Ishikawa (cell line): Measurements from ENCODE around the gene TMCC1.

Source experiments
- CREB1 ChIP-seq: IDR thresholded peaks from 2 replicates; pipeline ENCODE4 v1.6.1; 2012; ENCODE audit warnings: low read depth
- EGR1 ChIP-seq: IDR thresholded peaks from 2 replicates; pipeline ENCODE4 v1.6.1; 2012
- EP300 ChIP-seq: IDR thresholded peaks from 2 replicates; pipeline ENCODE4 v1.6.1; 2012; ENCODE audit warnings: borderline replicate concordance
- FOXM1 ChIP-seq: IDR thresholded peaks from 2 replicates; pipeline ENCODE4 v1.6.1; 2012; ENCODE audit warnings: low read depth, borderline replicate concordance
- MAX ChIP-seq: IDR thresholded peaks from 2 replicates; pipeline ENCODE4 v1.6.1; 2012
- NFIC ChIP-seq: IDR thresholded peaks from 2 replicates; pipeline ENCODE4 v1.6.1; 2012
- RAD21 ChIP-seq: IDR thresholded peaks from 2 replicates; pipeline ENCODE4 v1.6.1; 2012; ENCODE audit warnings: low read depth
- REST ChIP-seq: IDR thresholded peaks from 2 replicates; pipeline ENCODE4 v1.6.1; 2012; ENCODE audit warnings: low read depth, mild to moderate bottlenecking
- TAF1 ChIP-seq: IDR thresholded peaks from 2 replicates; pipeline ENCODE4 v1.6.1; 2012; ENCODE audit warnings: low read depth, mild to moderate bottlenecking
- TCF12 ChIP-seq: IDR thresholded peaks from 2 replicates; pipeline ENCODE4 v1.6.1; 2012; ENCODE audit warnings: low read depth
- TEAD4 ChIP-seq: IDR thresholded peaks from 2 replicates; pipeline ENCODE4 v1.6.1; 2012
- USF1 ChIP-seq: IDR thresholded peaks from 2 replicates; pipeline ENCODE4 v1.6.1; 2012
- YY1 ChIP-seq: IDR thresholded peaks from 2 replicates; pipeline ENCODE4 v1.6.1; 2012; ENCODE audit warnings: low read depth
- ZBTB7A ChIP-seq: IDR thresholded peaks from 2 replicates; pipeline ENCODE4 v1.6.1; 2012; ENCODE audit warnings: low read depth

The TMCC1 gene

GRCh38 chr3:129857899-129858298 lies 35.6 kb downstream of the TMCC1 start:
- no peak for TF ChIP-seq USF1
- no peak for TF ChIP-seq ZBTB7A
- TF ChIP-seq YY1 = no peak
- TF ChIP-seq TAF1 = no peak
- no peak for TF ChIP-seq TEAD4
- no peak for TF ChIP-seq REST
- no peak for TF ChIP-seq TCF12
- no peak for TF ChIP-seq RAD21

GRCh38 chr3:129855832-129856419 lies 37.6 kb downstream of the TMCC1 start:
- no peak for TF ChIP-seq REST
- TF ChIP-seq CREB1 = no peak
- TF ChIP-seq YY1 = no peak
- TF ChIP-seq TEAD4 = no peak
- TF ChIP-seq MAX = no peak
- no peak for TF ChIP-seq NFIC
- TF ChIP-seq TAF1 = no peak
- TF ChIP-seq ZBTB7A = no peak
- TF ChIP-seq EGR1 = no peak
- TF ChIP-seq RAD21 = no peak
- TF ChIP-seq USF1 = no peak

- TF ChIP-seq TCF12 = no peak
- no peak for TF ChIP-seq EP300
- no peak for TF ChIP-seq USF1
- TF ChIP-seq EGR1 = no peak
- no peak for TF ChIP-seq YY1
- TF ChIP-seq RAD21 = no peak
- TF ChIP-seq FOXM1 = no peak
Measured at GRCh38 chr3:129855170-129855831, 38.2 kb downstream of the TMCC1 start.

- TF ChIP-seq TCF12 = no peak
- no peak for TF ChIP-seq USF1
- TF ChIP-seq YY1 = no peak
Measured at GRCh38 chr3:129854460-129854859, 39.1 kb downstream of the TMCC1 start.

GRCh38 chr3:129845956-129846355 lies 47.6 kb downstream of the TMCC1 start:
- no peak for TF ChIP-seq REST
- TF ChIP-seq TAF1 = no peak
- no peak for TF ChIP-seq TEAD4
- TF ChIP-seq NFIC = no peak
- no peak for TF ChIP-seq MAX
- no peak for TF ChIP-seq ZBTB7A
- no peak for TF ChIP-seq EGR1
- no peak for TF ChIP-seq CREB1
- no peak for TF ChIP-seq USF1
- no peak for TF ChIP-seq YY1
